ENCODE data around the gene SCTR.

DNA sequence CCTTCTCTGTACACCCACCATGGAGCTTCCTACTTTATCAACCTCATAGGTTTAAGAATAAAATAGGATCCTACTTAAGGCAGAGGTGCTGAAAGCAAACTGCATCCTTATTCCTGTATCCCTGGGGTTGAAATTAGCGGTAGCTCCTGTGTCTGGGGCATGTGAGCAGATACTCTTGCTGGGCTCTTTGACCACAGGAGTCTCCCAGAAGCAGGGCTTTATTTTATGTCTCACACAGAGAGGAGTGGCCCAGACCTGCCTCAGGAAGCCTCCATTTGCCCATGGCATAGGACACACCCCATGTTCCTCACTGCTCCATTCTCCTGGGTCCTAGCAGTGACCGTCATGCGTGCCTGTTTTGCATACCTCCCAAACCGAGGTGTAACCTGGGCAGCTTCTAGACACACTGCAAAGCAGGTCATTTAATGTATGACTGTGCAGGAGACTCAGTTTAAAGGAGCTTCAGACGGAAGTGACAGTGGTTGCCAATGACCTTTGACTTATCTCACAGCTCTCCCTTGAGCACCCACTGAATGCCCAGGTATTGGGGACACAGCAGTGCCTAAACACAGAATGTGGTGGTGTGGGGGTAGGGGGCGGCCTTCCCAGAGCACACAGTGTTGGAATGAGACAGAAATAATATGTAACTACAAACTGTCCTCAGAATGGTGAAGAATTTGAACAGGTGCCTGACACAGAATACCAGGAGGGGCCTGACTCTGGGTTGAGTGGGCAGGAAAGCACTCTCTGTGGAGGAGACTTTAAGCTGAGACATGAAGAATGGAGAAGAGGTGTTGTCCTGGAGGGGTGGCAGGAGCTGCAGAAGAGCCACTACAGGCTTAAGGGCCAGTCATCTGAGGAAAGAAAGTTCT is 89.0 kb downstream of the SCTR start:
- TF ChIP-seq ZFP30 (CRISPR knock-in tag; IDR thresholded peaks at IDR 0.05) (no peak), ISL1 (CRISPR knock-in tag; IDR thresholded peaks at IDR 0.05) (no peak)

All from SK-N-SH treated with all-trans-retinoic acid at 6 μM for 48 hours (cell line).